HL-60 (cell line): ENCODE data around the gene CDH23.
A peak's percentile ranks its signal among the peaks of the same experiment; 100 is the strongest.

Experiments
- GABPA ChIP-seq: IDR thresholded peaks from 2 replicates; pipeline ENCODE4 v1.6.1; 2012; ENCODE audit warnings: low read depth
- POLR2AphosphoS5 ChIP-seq: IDR thresholded peaks from 2 replicates; pipeline ENCODE4 v1.6.1; 2012; ENCODE audit warnings: low read depth
- REST ChIP-seq: IDR thresholded peaks from 2 replicates; pipeline ENCODE4 v1.6.1; 2012; ENCODE audit warnings: low read depth; ENCODE audit not compliant: insufficient replicate concordance
- SPI1 ChIP-seq: IDR thresholded peaks from 2 replicates; pipeline ENCODE4 v1.6.1; 2012; ENCODE audit warnings: low read depth, mild to moderate bottlenecking, borderline replicate concordance
- TF ChIP-seq, protein P1 (sequence below): IDR thresholded peaks from one replicate; pipeline ENCODE4 v1.5.1; 2011; ENCODE audit warnings: low read length, control low read depth, inconsistent platforms; ENCODE audit not compliant: insufficient read depth

- TF ChIP-seq SPI1, result peak; percentile 88
- TF ChIP-seq, protein P1, sequence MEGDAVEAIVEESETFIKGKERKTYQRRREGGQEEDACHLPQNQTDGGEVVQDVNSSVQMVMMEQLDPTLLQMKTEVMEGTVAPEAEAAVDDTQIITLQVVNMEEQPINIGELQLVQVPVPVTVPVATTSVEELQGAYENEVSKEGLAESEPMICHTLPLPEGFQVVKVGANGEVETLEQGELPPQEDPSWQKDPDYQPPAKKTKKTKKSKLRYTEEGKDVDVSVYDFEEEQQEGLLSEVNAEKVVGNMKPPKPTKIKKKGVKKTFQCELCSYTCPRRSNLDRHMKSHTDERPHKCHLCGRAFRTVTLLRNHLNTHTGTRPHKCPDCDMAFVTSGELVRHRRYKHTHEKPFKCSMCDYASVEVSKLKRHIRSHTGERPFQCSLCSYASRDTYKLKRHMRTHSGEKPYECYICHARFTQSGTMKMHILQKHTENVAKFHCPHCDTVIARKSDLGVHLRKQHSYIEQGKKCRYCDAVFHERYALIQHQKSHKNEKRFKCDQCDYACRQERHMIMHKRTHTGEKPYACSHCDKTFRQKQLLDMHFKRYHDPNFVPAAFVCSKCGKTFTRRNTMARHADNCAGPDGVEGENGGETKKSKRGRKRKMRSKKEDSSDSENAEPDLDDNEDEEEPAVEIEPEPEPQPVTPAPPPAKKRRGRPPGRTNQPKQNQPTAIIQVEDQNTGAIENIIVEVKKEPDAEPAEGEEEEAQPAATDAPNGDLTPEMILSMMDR, result no peak
- TF ChIP-seq POLR2AphosphoS5, result no peak
- no peak for TF ChIP-seq REST
- no peak for TF ChIP-seq GABPA
These were observed 44.9 kb upstream of the CDH23 start for GRCh38 chr10:71351628-71352319.
